WTC11 (cell line): ENCODE data around the gene ADRB1. TPM values are rescaled to one million over a fixed set of nuclear protein-coding genes. Genes with fewer than 3 reads are reported as not detected.

ENCODE experiments used
- ATAC-seq: fragments of 200-7000 bp; cut with Tn5 transposase; 2 replicates; pipeline ENCODE4 v1.10.0; 2021; ENCODE audit warnings: mild to moderate bottlenecking, moderate library complexity
- CTCF ChIA-PET: fragments of 300-600 bp; sonication (Branson Sonifier 250); formaldehyde crosslinking; loops from one replicate; lab custom pipeline; 2021; ENCODE audit warnings: antibody characterized with exemption; lab: Charles Lee
- POLR2A ChIA-PET: fragments of 350-600 bp; sonication (Branson Sonifier 250); formaldehyde crosslinking; loops from one replicate; lab custom pipeline; 2021; ENCODE audit warnings: antibody characterized with exemption; lab: Charles Lee
- DNase-seq: peaks from one replicate; pipeline ENCODE4 v3.0.0; 2021; ENCODE audit warnings: low spot score
- H3K27ac Mint-ChIP-seq: 2 replicates; pipeline ENCODE4 v1.8.0; 2021; ENCODE audit warnings: mixed read lengths
- H3K27me3 Mint-ChIP-seq: 2 replicates; pipeline ENCODE4 v1.8.0; 2021; ENCODE audit warnings: low read depth, mild to moderate bottlenecking, moderate library complexity, mixed read lengths
- H3K36me3 Mint-ChIP-seq: 2 replicates; pipeline ENCODE4 v1.8.0; 2021; ENCODE audit warnings: mixed read lengths
- H3K4me1 Mint-ChIP-seq: 2 replicates; pipeline ENCODE4 v1.8.0; 2022; ENCODE audit warnings: mixed read lengths
- H3K4me3 Mint-ChIP-seq: 2 replicates; pipeline ENCODE4 v1.8.0; 2021; ENCODE audit warnings: mild to moderate bottlenecking, moderate library complexity, mixed read lengths
- H3K9me3 Mint-ChIP-seq: 2 replicates; pipeline ENCODE4 v1.8.0; 2021; ENCODE audit warnings: mixed read lengths
- ATF2 ChIP-seq: sonication (generic); formaldehyde crosslinking; IDR thresholded peaks from 2 replicates; pipeline ENCODE4 v1.8.1; 2022; ENCODE audit warnings: low read depth, missing genetic modification reagents, borderline replicate concordance
- ATF3 ChIP-seq: sonication (generic); formaldehyde crosslinking; conservative IDR thresholded peaks from 2 replicates; pipeline ENCODE4 v1.8.1; 2022; ENCODE audit warnings: mild to moderate bottlenecking, missing genetic modification reagents
- CREB1 ChIP-seq: sonication (generic); formaldehyde crosslinking; IDR thresholded peaks from 2 replicates; pipeline ENCODE4 v1.8.0; 2023; ENCODE audit warnings: mild to moderate bottlenecking, missing genetic modification reagents
- E2F1 ChIP-seq: sonication (generic); formaldehyde crosslinking; IDR thresholded peaks from 2 replicates; pipeline ENCODE4 v1.8.0; 2022; ENCODE audit warnings: mild to moderate bottlenecking, missing genetic modification reagents
- EMX1 ChIP-seq: fragments of 250-450 bp; sonication (Bioruptor Pico); IDR thresholded peaks from 2 replicates; pipeline ENCODE4 v1.8.0; 2021; ENCODE audit warnings: mild to moderate bottlenecking
- FOXJ3 ChIP-seq: sonication (generic); formaldehyde crosslinking; IDR thresholded peaks from 2 replicates; pipeline ENCODE4 v1.9.0; 2021; ENCODE audit warnings: missing genetic modification reagents, mild to moderate bottlenecking, borderline replicate concordance
- FOXP1 ChIP-seq: sonication (generic); formaldehyde crosslinking; IDR thresholded peaks from 2 replicates; pipeline ENCODE4 v1.8.0; 2022; ENCODE audit warnings: missing genetic modification reagents, mild to moderate bottlenecking, moderate library complexity, borderline replicate concordance
- GTF2I ChIP-seq: fragments of 250-450 bp; sonication (Bioruptor Pico); conservative IDR thresholded peaks from 2 replicates; pipeline ENCODE4 v1.4.0; 2021; ENCODE audit warnings: mild to moderate bottlenecking
- IRF1 ChIP-seq: sonication (generic); formaldehyde crosslinking; IDR thresholded peaks from 2 replicates; pipeline ENCODE4 v1.8.0; 2023; ENCODE audit warnings: missing genetic modification reagents
- NR3C1 ChIP-seq: sonication (generic); formaldehyde crosslinking; conservative IDR thresholded peaks from 2 replicates; pipeline ENCODE4 v1.8.1; 2023; ENCODE audit warnings: low read depth, mild to moderate bottlenecking, missing genetic modification reagents
- PRDM15 ChIP-seq: sonication (generic); formaldehyde crosslinking; IDR thresholded peaks from 2 replicates; pipeline ENCODE4 v1.8.0; 2022; ENCODE audit warnings: missing genetic modification reagents
- STAT6 ChIP-seq: sonication (generic); formaldehyde crosslinking; conservative IDR thresholded peaks from 2 replicates; pipeline ENCODE4 v1.8.1; 2023; ENCODE audit warnings: mild to moderate bottlenecking, low read depth, missing genetic modification reagents, moderate library complexity
- TCF7 ChIP-seq: sonication (generic); formaldehyde crosslinking; IDR thresholded peaks from 2 replicates; pipeline ENCODE4 v1.8.0; 2022; ENCODE audit warnings: mild to moderate bottlenecking, low read depth, missing genetic modification reagents, moderate library complexity
- ZBTB21 ChIP-seq: sonication (generic); formaldehyde crosslinking; IDR thresholded peaks from 2 replicates; pipeline ENCODE4 v1.8.1; 2023; ENCODE audit warnings: mild to moderate bottlenecking, missing genetic modification reagents, borderline replicate concordance
- ZBTB43 ChIP-seq: sonication (generic); formaldehyde crosslinking; IDR thresholded peaks from 2 replicates; pipeline ENCODE4 v1.8.1; 2023; ENCODE audit warnings: mild to moderate bottlenecking, missing genetic modification reagents
- ZMAT4 ChIP-seq: fragments of 250-450 bp; sonication (Bioruptor Pico); IDR thresholded peaks from 2 replicates; pipeline ENCODE4 v1.9.0; 2021; ENCODE audit warnings: mild to moderate bottlenecking
- ZNF121 ChIP-seq: sonication (generic); formaldehyde crosslinking; IDR thresholded peaks from 2 replicates; pipeline ENCODE4 v1.8.0; 2023; ENCODE audit warnings: missing genetic modification reagents
- ZNF263 ChIP-seq: sonication (generic); formaldehyde crosslinking; IDR thresholded peaks from 2 replicates; pipeline ENCODE4 v1.8.1; 2022; ENCODE audit warnings: low read depth, mild to moderate bottlenecking, moderate library complexity, missing genetic modification reagents
- ZNF425 ChIP-seq: fragments of 250-450 bp; sonication (Bioruptor Pico); conservative IDR thresholded peaks from 2 replicates; pipeline ENCODE4 v1.9.0; 2021; ENCODE audit warnings: mild to moderate bottlenecking
- ZSCAN18 ChIP-seq: fragments of 250-450 bp; sonication (Bioruptor Pico); IDR thresholded peaks from 2 replicates; pipeline ENCODE4 v2.1.2; 2022; ENCODE audit warnings: mild to moderate bottlenecking, moderate library complexity
- total RNA-seq: library from RNA; stranded (reverse); gene quantifications from 3 replicates; pipeline ENCODE4 v1.2.3, GENCODE V29; 2021

ADRB1 gene
- total RNA-seq, 1 experiment from 2014 or later = 0.35 TPM

GRCh38 chr10:114046087-114046458 lies 2.4 kb downstream of the ADRB1 start:
- H3K27ac Mint-ChIP-seq = no peak overlapping the region
- peaks cover 11% of the 10 kb centered on the region for H3K4me1 Mint-ChIP-seq
- no peaks in the 10 kb centered on the region for H3K36me3 Mint-ChIP-seq
- TF ChIP-seq ZBTB43 (CRISPR knock-in tag) (no peak), IRF1 (CRISPR knock-in tag) (no peak), NR3C1 (CRISPR knock-in tag) (no peak), PRDM15 (CRISPR knock-in tag) (no peak), ZNF121 (CRISPR knock-in tag) (no peak), GTF2I (CRISPR knock-in tag) (no peak), ZMAT4 (CRISPR knock-in tag) (no peak), TCF7 (CRISPR knock-in tag) (no peak), FOXJ3 (CRISPR knock-in tag) (no peak), ZNF263 (no peak), CREB1 (CRISPR knock-in tag) (no peak), ZNF425 (CRISPR knock-in tag) (no peak), ZSCAN18 (CRISPR knock-in tag) (no peak), E2F1 (CRISPR knock-in tag) (no peak), ATF3 (no peak), ATF2 (no peak), STAT6 (CRISPR knock-in tag) (no peak), ZBTB21 (CRISPR knock-in tag) (no peak), FOXP1 (no peak), EMX1 (no peak)
- H3K27me3 Mint-ChIP-seq = peaks cover 92% of the 10 kb centered on the region
- DNase-seq = no peak
- no peaks in the 10 kb centered on the region for H3K9me3 Mint-ChIP-seq
- ChIA-PET CTCF (no interaction called here), POLR2A (no interaction called here)
- no peak for ATAC-seq
- H3K4me3 Mint-ChIP-seq = peak overlapping the region; percentile 64; the same call in 1 of the 2 replicates
